GM12891 (cell line): ENCODE data around the gene FLAD1.

Experiments used
- POLR2A ChIP-seq: IDR thresholded peaks from 2 replicates; pipeline ENCODE4 v1.6.1; 2011; ENCODE audit warnings: low read depth, low read length, control low read depth
- POLR2AphosphoS5 ChIP-seq: IDR thresholded peaks from 2 replicates; pipeline ENCODE4 v1.6.1; 2011; ENCODE audit warnings: low read depth, low read length, control low read depth

- TF ChIP-seq POLR2AphosphoS5 (no peak), POLR2A (no peak)
Measured at GRCh38 chr1:154971341-154971998, 11.7 kb upstream of the FLAD1 start.
